Adrenal gland (tissue), 5 donors: ENCODE results near the gene TMEM134.

Experiments
- POLR2A ChIP-seq, 2 donors: fragments of 450-650 bp; IDR thresholded peaks; one replicate each; pipeline ENCODE4 v1.6.1; 2017; ENCODE audit warnings: antibody characterized with exemption in 2 of 2, mild to moderate bottlenecking in 2 of 2, moderate library complexity in 1 of 2
- TF ChIP-seq, protein P1 (sequence below), 6 experiments: fragments of 450-650 bp in 4 of 6; fragments of 200-600 bp in 2 of 6; sonication (generic) in 1 of 6; IDR thresholded peaks; 1 replicate in 5 of 6; 2 replicates in 1 of 6; pipeline versions ENCODE4 v1.5.1 to v1.8.0; 2016 to 2021; ENCODE audit warnings: antibody characterized with exemption in 6 of 6, mild to moderate bottlenecking in 2 of 6, moderate library complexity in 1 of 6
- donor health status: DM: no; HTN: no; CAD: no.

DNA sequence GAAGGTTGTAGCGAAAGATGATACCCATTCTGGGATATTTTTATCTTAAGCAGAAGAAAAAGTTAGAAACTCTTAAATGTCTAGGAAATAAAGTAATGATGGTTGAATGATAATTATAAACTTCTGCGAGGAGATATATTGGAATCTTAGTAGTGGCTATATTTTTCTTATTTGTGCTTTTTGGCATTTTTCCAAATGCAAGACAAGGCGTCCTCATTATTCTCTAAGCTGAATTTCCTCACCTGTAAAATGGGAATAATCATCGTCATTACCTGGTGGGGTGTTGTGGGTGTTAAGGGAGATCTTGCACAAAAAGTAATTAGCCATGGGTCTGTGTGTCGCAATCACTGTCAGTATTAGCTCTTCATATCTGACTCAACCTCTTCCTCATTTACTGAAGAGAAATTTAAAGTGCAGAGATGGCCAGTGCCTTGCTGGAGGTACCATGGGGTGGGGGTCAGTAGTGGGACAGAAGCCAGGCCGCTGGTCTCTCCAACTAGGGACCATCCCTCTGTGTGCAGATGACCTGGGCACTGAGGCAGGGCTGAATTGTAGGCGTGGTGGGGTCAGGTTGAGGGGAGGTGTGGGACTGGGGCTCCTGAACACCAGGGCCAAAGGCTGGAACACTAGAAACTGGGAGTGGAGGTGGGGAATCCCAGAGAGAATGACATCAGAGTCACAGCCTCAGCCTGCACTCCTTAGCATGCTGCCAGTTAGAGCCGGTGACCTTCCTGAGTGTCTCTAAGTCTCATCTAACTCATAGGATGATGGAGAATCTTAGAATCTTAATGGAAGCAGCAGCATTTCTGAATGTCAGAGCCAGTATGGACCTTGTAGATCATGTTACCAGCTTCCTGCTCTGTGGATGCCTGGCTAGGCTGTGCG lies 32.0 kb upstream of the TMEM134 start:
- TF ChIP-seq, protein P1, sequence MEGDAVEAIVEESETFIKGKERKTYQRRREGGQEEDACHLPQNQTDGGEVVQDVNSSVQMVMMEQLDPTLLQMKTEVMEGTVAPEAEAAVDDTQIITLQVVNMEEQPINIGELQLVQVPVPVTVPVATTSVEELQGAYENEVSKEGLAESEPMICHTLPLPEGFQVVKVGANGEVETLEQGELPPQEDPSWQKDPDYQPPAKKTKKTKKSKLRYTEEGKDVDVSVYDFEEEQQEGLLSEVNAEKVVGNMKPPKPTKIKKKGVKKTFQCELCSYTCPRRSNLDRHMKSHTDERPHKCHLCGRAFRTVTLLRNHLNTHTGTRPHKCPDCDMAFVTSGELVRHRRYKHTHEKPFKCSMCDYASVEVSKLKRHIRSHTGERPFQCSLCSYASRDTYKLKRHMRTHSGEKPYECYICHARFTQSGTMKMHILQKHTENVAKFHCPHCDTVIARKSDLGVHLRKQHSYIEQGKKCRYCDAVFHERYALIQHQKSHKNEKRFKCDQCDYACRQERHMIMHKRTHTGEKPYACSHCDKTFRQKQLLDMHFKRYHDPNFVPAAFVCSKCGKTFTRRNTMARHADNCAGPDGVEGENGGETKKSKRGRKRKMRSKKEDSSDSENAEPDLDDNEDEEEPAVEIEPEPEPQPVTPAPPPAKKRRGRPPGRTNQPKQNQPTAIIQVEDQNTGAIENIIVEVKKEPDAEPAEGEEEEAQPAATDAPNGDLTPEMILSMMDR (IDR thresholded peaks at IDR 0.05) = no peak
- TF ChIP-seq POLR2A (IDR thresholded peaks at IDR 0.05) = no peak
